SK-N-DZ (cell line): ENCODE data around the gene TTLL9.

ENCODE experiments used
- DNase-seq: peaks from one replicate; pipeline ENCODE4 v3.0.0-alpha.2; 2015; ENCODE audit warnings: low spot score

The TTLL9 gene

DNA sequence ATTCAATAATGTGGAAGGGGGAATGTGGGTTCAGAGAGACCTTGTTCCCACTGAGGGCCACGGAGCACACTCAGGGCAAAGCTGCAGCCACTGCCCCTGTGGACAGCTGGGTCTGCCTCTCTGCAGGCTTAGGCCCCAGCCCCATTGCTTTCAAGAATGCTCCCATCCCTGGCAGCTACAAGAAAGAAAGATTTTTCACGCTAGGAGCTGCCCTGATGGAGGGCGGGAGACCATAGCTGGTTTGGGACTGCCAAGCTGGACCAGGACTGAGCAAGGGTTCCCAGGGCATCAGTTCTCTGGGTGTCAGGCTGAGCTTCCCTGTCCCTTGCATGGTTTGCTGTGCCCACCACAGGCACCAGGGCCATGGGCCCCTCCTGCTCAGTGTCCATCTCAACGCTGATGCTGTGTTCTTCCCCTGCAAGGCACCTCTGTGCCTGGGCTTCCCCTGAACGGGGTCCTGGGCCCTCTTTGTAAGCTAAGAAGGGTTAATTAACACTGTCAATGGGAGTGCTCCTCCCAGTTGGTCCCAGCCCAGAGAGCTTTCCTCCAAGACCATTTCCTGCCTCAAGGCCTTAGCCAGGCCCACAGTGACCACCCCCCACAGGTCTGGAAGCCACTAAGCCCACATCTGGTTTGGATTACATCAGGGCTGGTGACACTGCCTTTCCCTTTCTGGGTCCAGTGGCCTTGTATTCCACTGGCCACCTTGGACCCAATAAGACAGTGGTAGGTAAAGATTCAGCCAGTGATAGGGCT is 33.4 kb upstream of the TTLL9 start:
- peak; percentile 52 for DNase-seq

- DNase-seq: no peak
These were observed 32.5 kb upstream of the TTLL9 start for GRCh38 chr20:31837896-31838397.

DNA sequence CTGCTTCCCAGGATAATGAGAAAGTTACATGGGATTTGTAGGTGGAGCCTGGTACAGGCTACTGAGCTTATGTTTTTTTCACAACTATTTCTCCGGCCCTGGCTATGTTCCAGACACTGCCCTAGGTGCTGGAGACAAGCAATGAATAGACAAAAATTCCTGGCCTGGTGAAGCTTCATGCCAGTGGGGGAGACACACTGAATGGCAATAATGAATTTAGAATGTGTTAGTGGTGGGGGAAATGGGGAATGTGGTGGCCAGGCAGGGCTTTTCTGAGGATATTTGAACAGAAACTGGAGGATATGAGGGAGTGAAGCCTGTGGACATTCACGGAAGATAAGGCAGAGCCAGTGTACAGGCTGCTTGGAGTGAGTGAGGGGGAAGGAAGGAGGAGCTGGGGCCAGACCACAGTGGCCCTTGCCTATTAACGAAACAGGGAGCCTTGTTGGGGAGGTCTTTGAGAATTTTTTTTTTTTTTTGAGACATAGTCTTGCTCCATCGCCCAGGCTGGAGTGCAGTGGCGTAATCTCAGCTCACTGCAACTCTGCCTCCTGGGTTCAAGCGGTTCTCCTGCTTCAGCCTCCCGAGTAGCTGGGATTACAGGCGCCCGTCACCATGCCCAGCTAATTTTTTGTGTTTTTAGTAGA is 31.7 kb upstream of the TTLL9 start:
- no peak for DNase-seq

DNA sequence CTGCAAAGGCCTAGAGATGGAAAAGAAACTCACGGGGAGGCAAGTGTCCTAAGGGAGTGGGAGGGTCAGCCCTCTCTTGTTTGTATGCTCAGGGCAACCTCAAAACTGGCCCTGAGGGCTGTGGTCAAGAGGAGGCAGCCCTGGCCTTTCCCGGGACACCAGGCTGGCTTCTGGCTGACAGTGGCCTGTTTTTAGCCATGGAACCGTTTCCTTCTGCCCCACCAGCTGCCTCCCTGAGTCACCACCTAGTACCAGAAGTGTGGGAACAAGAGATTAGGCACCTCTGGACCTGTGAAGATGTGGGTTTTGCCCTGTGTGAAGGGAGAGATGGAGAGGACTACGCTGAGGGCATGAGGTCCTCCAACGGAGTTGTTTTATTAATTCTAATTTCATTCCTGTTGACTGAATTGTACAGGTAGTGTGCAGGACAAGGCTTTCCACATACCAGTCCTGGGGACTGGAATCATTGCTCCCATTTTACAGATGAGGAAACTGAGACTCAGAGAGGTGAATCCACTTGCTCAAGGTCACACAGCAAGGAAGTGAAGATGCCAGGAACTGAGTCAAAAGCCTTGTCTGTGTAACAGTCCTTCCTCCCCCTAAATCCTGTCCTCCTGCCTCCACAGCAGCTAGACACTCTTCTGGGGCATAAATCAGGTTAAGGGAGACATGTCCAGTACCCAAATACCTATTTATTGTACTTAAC is 30.5 kb upstream of the TTLL9 start:
- no peak for DNase-seq

DNA sequence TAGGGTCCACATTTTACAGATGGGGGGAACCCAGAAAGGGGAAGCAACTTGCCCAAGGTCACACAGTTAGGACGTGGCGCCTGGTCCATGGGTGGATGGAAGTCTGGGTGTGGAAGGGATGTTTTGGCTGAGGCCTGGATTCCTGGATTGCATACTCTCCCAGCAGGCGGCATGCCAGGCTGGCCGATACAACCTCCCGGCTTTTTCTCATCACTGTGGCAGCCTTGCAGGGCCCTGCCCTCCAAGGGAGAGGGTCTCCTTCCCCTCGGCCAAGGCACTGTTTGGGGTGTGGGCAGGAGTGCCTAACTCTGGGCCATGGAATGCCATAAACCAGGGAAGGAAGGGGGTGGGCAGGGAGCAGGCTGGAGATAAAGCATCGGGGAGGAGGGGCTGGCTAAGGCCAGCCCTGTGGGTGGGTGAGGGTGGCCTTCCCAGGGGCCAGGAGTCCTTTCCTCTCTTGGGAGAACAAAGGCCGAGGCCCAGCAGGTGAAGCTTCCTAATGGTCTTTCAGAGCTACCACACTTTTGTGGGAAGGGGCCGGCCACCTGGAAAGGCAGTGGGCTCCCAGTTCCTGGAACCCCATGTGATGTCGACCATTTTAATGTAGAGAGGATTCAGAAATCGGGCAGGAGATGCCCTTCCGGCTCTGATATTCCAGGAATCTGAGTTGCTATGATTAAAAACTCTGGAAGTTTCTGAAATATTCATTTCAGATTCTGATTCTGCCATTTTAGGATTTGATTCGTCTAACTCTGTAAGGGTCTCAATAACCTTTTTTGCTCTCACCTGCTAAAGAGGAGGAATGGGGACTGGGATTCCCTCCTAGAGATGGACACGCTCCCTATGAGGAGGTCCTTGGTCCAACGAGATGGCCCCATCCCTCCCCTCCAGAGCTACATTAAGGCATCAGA is 29.3 kb upstream of the TTLL9 start:
- no peak for DNase-seq

GRCh38 chr20:31841928-31842327 is 28.5 kb upstream of the TTLL9 start:
- DNase-seq: no peak

DNA sequence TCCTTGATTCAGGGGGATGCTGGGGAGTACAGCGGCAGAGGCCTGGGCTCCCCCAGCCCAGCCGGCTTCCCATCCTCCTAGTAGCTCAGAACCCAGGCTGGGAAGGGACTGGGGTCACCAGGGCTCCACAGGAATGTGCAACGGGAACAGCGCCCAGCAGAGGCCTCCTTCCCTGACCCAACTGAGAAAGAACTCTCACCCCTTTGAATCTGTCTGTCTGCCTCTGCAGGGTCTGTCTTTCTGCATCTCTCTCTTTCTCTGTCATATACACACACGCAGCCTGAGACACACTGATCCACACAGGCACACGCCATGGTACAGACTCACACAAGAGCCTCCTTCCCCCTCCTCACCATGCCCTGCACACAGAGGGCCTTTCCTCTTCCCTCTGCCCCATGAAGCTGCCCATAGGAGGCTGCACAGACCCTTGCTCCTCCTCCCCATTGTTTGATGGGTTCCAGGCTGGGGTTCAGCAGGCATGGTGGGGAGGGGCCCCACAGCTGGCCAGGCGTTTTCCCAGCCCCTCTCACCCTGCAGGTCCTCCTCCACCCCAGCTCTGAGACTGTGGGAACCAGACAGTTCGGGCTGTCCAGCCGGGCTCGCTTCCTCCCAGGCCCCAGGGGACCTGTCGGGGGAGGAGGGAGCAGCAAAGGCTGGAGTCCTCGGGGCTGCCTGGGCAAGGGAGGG is 27.8 kb upstream of the TTLL9 start:
- DNase-seq: peak; percentile 37

- no peak for DNase-seq
These were observed 27.1 kb upstream of the TTLL9 start for GRCh38 chr20:31843288-31843687.

DNA sequence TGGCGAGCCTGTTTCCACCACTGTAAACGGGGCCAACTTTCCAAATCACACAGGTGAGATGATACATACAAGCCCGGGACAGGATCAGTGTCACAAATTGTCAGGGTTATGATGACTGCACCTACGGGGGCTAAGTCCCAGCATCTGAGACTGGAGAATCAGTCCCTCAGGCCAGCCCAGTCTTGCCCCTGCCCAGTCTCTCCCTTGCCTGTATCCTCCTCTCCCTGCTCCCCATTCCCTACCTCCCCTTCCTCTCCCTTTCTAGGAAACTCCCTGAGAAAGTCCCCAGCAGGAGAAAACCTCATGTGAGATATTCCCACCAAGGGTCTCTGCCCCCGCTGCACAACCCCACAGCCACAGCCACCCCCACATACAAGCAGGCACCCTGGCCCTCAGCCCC is 26.6 kb upstream of the TTLL9 start:
- DNase-seq: no peak

DNA sequence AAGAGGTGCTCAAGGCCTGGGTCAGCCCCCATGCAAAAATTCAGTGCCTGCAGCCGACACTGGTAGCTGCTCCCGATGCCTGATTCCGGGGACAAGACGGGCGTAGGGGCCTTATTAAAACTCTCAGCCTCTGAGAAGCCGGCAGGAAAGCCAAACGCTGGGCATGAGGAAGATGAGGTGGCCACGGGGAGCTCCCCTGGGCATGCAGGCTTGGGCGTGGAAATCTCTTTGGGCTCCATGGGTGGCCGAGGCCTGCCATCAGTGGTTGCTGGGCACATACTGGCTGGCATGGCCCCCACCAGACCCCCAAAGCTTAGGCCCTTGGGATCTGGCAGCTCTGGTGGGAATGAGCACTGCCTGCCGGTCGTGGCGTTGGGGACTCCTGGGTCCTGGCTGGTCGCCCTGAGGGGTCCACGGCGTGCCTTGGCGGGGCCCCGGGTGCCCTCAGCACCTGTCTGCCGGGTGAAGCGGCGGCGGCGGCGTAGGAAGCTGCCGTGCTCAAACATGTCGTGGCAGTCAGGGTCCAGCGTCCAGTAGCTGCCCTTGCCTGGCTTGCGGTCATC is 25.6 kb upstream of the TTLL9 start:
- DNase-seq: no peak

GRCh38 chr20:31845300-31845863 is 25.1 kb upstream of the TTLL9 start, which contains the start of gene FOXS1:
TSS of gene FOXS1 (minus strand) at chr20:31845604. CDS start at chr20:31845542, 62 bp downstream.
- DNase-seq: peak; percentile 37

- DNase-seq: no peak
These were observed 23.7 kb upstream of the TTLL9 start for GRCh38 chr20:31846793-31847138.

- DNase-seq: no peak
These were observed 22.1 kb upstream of the TTLL9 start for GRCh38 chr20:31848088-31848999.

- no peak for DNase-seq
These were observed 21.0 kb upstream of the TTLL9 start for GRCh38 chr20:31849306-31849930.

GRCh38 chr20:31851240-31851955 is 19.0 kb upstream of the TTLL9 start:
- DNase-seq: no peak

DNA sequence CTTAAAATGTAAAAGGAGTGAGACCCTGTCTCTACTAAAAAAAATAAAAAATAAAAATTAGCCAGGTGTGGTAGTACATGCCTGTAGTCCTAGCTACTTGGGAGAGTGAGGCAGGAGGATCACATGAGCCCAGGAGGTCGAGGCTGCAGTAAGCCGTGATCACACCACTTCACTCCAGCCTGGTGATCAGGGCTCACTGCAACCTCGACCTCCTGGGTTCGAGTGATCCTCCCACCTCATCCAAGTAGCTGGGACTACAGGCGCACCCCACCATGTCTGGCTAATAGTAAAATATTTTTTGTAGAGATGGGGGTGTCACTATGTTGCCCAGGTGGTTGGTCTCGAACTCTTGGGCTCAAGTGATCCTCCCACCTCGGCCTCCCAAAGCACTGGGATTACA is 17.0 kb upstream of the TTLL9 start:
- no peak for DNase-seq

DNA sequence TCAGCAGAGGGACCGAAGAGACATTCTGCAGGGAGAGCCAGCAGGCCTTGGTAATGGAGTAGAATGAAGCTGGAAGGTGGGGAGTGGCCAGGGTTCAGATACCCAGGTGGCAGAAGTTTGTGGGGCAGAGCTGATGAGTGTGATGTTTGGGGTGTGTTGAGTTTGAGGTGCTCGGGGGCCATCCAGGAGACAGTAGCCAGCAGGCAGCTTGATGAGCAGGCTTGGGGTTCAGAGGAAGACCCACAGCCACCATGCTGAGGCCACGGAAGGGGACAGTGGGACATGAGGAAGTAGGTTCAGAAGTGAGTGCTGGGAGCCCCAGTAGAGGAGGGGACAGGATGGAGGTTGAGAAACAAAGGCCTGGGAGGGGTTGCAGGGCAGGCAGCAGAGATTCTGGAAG is 13.9 kb upstream of the TTLL9 start:
- DNase-seq: no peak
